Hematopoietic multipotent progenitor cell treated with erythropoietin and hydrocortisone succinate and interleukin-3 and kit ligand, for 17 days (in vitro differentiated cells): Measurements from ENCODE around the gene FUS.
"Not testable (repeated sequence)": the region's sequence is repeated elsewhere in the genome, so short reads cannot be mapped to it uniquely, and the experiment has no call there.

Source experiments
- DNase-seq: peaks from one replicate; pipeline ENCODE4 v3.0.0-alpha.2; 2015; ENCODE audit warnings: low spot score

Gene FUS

DNA sequence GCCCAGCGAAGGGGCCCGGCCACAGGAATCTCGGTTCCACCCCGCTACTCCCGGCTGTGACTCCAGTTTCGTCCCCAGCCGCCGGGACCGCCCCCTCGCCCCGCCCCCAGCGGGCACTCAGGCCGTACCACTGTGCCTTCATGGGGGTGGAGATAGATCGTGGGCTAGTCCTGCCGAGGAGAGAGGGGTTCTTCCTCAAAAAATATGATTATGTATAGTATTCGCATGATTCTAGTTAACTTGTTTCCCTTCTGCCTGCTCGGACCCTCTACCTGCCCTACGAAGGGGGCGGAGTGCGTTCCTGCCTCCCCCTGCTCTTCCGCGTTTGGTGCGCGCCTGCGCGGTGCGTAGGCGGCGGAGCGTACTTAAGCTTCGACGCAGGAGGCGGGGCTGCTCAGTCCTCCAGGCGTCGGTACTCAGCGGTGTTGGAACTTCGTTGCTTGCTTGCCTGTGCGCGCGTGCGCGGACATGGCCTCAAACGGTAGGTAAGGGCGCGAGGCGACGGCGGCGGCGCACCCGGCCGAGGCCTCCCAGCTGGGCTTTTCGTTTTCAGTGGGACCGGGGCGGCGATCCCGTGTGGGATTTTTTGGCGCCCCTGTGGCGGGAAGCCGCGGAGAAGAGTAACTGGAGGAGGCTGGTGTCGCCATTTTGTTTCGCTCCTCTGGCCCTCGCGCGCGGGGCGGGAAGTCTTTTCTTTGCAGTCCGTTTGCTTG is at the start of gene FUS:
FUS (plus strand) TSS at position 393 of the 713 bp plus-strand sequence; CDS start at position 469, 76 bp downstream.
- DNase-seq: peak; percentile 98

GRCh38 chr16:31130336-31130891 is 49.5 kb upstream of the FUS start:
- no peak for DNase-seq

DNA sequence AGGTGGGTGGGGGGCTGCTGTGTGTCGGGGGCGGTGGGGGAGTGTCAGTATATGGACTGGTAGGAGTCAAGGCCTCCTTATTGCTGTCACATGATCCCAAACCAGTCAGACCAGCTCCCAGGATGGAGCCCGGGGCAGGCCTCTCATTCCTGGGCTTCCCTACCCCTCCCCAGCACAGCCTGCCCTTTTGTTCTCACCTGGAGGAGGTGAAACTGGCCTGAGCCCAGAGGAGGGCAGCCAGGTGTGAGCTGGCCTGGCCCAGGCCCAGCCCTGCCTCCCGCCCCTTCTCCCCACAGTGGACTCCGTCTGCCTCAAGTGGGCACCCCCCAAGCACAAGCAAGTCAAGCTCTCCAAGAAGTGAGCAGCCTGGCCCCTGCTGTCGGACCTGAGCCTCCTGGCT is 49.0 kb upstream of the FUS start:
- no peak for DNase-seq

DNA sequence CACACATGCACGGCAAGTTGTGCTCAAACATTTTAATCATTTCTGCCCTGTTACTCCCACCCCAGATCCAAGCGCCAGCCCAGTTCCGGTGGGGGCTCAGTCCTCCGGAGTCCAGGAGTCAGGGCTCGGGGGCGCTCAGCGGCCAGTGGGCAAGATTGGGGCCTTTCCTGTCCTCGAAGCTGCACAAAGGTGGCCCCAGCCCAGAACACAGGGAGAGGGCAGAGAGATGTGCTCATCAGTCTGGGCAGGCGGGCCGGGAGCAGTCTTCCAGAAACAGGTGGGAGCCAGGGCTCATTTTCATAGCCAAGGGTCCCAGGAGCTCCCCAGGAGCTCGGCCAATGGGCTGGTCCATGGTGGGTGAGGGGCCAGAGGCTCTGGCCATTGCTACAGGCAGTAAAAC is 48.5 kb upstream of the FUS start:
- no peak for DNase-seq

DNA sequence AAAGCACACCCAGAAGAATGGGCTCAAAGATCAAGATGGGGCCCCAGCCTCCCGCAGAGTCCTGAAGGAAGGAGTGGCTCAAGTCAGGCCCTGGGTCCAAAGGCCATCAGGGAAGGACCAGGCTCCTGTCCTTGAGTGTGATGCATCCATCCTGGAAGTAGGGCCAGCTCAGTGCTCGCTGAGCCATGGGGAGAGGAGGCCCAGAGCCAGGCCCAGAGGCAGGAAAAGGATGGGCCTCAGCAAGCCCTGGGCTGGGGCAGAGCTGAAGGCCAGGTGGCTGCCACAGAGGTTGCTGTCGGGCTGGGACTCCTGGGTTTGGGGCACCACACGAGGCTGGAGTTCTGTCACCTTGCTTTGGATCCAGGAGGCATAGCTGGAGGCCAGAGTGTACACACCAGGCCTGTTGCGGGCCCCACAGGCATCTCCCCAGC is 48.1 kb upstream of the FUS start:
- DNase-seq: no peak

DNA sequence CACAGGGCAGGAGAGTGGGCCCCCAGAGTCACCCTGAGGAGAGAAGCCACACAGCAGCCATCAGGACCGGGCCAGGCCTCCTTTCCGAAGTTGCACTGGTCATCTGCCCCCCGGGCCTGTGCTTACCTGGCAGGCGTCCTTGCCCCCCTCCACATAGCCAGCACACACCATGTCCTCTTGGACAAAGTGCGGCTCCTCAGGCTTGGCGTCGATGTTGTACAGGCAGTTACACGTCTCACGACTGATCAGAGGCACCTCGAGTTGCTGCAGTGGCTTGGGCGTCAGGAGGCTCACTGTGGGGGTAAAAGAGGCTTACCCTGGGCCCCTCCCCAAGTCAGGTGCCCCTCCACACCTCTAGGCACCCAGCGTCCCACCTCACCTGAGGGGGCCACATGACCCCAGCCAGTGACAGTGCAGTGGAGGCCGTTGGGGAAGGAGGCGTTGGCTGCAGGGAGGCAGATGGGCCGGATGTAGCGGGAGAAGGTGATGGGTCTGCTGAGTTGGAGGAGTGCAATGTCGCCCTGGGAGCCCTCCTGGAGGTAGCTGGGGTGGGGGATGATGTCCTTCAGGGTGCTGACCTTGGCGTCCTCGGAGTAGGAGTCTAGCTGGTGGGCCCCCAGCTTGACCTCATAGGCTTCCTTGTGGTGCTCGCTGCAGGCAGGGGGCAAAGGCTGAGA is 47.5 kb upstream of the FUS start:
- no peak for DNase-seq

DNA sequence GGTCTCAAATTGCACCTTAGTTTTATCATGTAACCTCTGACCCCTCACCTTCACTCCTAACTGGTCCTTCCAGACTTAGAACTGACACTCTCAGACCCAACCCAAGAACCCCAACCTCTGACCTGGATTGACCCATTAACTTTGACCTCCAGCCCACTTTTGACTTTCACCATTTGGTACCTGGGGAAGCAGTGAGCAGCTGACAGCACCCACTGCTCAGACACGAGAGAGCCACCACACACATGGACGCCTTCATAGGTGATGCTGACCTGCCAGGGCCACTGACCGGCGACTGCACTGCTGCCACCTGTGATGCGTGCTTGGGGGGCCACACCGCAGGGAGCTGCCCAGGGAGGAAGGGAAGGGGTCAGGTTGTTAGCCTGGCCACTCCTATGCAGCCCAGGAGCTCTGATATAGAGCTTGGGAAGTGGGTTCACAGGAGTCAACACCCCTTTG is 46.9 kb upstream of the FUS start:
- no peak for DNase-seq

DNA sequence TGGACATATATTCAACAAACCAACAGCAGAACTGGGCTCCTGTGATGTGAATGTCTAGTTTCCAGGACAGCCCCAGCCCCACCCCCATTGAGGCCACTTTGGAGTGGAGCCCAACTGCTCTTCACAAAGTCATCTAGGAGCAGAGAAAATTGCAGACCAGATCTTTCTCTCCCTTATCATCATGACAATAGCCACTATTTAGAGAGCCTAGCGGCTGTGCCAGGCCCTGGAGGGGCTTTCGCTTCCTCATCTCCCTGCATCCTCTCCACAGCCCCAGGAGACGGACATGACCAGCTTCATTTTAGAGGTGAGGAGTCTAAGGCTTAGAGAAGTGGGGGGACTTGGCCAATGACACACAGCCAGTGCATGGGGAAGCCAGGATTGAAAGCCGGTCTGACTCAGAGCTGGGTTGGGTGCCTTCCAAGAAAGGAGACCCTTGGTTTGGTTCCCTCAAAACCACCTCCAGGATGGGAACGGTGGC is 45.8 kb upstream of the FUS start:
- no peak for DNase-seq

GRCh38 chr16:31134625-31135534 is 45.1 kb upstream of the FUS start:
- no peak for DNase-seq

DNA sequence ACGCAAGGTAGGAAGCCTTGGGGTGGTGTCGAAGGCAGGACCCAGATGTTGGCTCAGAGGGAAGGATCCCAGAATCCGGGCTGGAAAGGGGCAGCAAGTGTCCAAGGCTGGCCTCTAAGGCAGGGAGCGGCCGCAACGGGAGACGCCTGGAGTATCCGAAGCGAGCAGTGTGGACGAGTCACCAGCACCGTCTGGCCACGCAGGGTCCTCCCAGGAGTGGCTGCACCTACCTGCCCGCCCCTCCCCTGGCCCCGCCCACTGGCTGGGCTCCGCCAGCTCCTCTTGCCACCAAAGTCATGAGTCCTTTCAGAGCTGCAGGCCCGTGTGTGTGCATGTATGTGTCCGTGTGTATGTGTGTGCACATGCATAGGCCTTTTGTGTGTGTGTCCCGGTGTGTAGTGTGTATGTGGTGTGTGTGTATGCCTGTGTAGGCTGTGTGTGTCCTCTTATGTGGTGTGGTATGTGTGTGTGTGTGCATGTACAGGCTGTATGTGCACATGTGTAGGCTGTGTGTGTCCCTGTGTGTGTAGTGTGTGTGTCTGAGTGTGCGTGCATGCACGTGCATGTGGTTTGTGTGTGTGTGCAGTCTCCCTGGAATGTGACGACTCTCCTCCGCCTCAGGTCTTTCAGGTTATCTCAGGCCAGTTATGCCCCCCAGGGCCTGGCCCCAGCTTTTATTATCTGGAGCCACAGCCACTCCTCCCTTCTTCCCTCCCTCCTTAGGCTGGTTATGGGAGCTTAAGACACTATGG is 44.2 kb upstream of the FUS start, which contains the start of gene PRSS8:
PRSS8 (minus strand) TSS at position 193 of the 752 bp plus-strand sequence. CDS start 229 bp downstream, outside the sequence.
- DNase-seq: no peak

DNA sequence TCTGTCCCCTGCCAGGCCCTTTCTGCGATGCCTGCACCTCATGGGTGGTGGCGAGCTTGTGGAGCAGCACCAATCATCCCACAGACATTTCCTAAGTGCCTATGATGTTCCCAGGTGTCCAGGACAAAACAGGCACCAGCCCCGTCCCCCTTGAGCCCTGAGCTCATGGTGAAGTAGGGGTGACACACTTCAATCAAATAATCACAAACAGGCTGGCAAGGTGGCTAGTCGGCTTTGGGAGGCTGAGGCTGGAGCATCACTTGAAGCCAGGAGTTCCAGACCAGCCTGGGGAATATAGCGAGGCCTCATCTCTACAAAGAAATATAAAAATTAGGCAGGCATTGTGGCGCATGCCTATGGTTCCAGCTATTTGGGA is 43.7 kb upstream of the FUS start:
- no peak for DNase-seq

DNA sequence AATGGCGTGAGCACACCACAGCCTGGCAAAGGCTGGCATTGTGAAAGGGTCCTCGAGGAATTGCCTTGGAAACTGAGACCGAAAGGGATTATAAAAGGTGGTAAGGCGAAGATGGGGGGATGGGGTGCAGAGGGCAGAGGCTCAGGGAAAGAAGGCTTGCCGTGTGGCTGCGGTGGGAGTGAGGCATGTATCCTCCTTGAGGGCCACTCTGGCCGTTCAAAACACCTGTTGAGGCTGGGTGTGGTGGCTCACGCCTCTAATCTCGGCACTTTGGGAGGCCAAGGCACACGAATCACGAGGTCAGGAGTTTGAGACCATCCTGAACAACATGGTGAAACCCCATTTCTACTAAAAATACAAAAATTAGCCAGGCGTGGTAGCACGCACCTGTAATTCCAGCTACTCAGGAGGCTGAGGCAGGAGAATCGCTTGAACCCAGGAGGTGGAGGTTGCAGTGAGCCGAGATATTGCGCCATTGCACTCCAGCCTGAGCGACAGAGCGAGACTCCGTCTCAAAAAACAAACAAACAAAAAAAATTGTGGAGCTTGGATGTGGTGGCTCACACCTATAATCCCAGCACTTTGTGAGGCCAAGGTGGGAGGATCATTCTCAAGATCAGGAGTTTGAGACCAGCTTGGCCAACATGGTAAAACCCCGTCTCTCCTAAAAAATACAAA is 43.0 kb upstream of the FUS start:
- not testable (repeated sequence) for DNase-seq

GRCh38 chr16:31138621-31139578 is 41.0 kb upstream of the FUS start:
- no peak for DNase-seq

- not testable (repeated sequence) for DNase-seq
Measured at GRCh38 chr16:31141071-31141469, 38.9 kb upstream of the FUS start.

DNA sequence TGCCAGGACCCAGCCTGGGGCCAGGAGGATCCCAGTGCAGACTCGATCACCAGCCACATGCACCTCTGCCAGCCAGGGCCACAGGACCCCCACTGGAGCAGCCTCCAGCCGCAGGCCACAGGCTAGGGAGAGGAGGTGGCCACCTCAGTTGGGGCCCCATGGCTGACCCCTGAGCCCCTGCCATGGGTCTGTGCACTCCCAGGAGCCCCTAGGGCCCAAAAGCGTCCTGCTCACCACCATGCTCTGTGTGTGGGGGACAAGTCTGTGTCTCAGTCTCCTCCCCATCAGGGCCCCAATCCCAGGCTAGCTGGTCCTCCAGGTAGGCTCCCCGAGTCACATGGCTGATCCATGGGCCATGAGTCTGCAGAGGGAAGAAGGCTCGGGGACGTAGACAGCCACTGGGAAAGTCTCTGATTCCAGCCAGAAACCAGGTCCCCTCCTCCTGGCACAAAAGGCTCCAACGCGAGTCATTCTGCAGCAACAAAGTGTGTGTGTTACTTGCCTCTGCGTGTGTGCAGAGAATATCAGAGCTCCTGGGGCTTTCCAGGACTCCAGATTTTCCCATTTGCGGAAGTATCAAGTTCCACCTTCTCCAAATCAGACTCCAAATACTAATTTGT is 38.3 kb upstream of the FUS start:
- DNase-seq: no peak

DNA sequence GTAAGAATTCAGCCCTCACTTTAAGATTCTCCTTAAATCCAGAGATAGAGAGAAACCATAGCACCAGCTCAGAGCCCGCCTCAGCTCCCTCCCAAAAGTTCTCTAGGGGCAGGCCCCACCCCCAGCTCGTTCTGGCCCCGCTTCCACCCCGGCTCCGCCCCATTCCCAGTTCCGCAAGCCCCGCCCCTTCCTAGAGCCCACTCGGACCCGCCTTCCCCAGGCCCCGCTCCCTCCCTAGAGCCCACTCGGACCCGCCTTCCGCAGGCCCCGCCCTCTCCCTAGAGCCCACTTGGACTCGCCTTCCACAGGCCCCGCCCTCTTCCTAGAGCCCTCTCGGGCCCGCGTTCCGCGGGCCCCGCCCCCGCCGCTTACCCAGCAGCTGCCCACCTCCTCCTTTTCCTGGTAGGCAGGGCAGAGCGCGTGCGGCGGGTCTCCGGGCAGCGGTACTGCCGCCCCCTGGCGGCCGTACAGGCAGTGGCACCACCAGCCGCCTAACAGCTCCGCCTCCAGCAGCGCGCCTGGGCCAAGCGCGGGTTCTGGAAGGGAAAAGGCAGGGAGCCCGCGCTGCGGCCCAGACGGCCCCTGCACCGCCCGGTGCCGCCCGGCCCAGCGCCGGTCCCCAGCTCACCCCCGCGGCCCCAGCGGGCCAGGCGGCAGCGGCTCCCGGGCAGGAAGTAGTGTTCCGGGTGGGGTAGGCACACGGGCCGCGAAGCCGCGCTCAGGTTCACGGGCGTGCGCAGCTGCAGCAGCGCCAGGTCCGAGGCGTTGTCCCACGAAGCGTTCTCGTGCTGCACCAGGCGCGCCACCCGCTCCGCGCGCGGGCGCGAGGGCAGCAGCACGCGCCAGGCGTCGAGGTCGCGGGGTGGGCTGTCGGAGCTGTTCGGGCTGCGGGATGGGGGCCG is 37.6 kb upstream of the FUS start:
- DNase-seq: peak; percentile 97

DNA sequence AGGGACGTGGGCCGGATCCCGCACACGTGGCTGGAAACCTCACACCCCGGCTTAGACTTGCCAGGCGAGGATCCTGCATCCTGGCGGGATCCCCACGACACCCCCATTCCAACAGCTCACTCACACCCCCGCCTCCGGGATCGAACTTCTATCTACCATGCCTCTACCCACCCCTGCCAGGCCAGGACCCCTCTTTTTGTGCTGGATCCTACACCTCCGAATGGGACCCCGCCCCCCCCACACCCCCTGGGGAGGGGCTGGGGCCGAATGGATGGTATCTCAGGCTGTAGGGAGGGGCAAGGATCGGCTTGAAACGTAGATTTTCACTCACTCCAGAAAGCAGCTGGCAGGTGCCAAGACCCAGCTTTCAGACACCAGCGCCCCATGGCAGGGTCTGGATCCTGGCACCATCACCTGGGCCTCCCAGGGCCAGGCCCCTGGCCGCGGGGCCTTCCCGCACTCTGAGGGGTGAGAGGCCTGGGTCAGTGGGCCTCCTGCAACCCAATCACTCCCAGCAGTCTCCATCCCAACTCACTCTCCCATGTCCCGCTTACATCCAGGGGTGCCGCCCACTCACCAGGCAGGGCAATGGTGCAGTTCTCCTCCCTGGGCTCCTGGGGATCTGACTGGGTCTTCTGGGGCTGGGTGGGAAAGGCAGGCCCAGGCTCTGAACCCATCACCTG is 36.8 kb upstream of the FUS start:
- DNase-seq: no peak
